Ishikawa (cell line): Measurements from ENCODE around the gene SCAPER.

ENCODE experiments used
- CEBPB ChIP-seq: IDR thresholded peaks from 2 replicates; pipeline ENCODE4 v1.6.1; 2012
- EGR1 ChIP-seq: IDR thresholded peaks from 2 replicates; pipeline ENCODE4 v1.6.1; 2012
- EP300 ChIP-seq: IDR thresholded peaks from 2 replicates; pipeline ENCODE4 v1.6.1; 2012; ENCODE audit warnings: borderline replicate concordance
- NFIC ChIP-seq: IDR thresholded peaks from 2 replicates; pipeline ENCODE4 v1.6.1; 2012
- RAD21 ChIP-seq: IDR thresholded peaks from 2 replicates; pipeline ENCODE4 v1.6.1; 2012; ENCODE audit warnings: low read depth
- TAF1 ChIP-seq: IDR thresholded peaks from 2 replicates; pipeline ENCODE4 v1.6.1; 2012; ENCODE audit warnings: low read depth, mild to moderate bottlenecking
- TCF12 ChIP-seq: IDR thresholded peaks from 2 replicates; pipeline ENCODE4 v1.6.1; 2012; ENCODE audit warnings: low read depth
- TEAD4 ChIP-seq: IDR thresholded peaks from 2 replicates; pipeline ENCODE4 v1.6.1; 2012
- YY1 ChIP-seq: IDR thresholded peaks from 2 replicates; pipeline ENCODE4 v1.6.1; 2012; ENCODE audit warnings: low read depth
- ZBTB7A ChIP-seq: IDR thresholded peaks from 2 replicates; pipeline ENCODE4 v1.6.1; 2012; ENCODE audit warnings: low read depth
- TF ChIP-seq, protein P1 (sequence below): IDR thresholded peaks from 2 replicates; pipeline ENCODE4 v1.6.1; 2012

DNA sequence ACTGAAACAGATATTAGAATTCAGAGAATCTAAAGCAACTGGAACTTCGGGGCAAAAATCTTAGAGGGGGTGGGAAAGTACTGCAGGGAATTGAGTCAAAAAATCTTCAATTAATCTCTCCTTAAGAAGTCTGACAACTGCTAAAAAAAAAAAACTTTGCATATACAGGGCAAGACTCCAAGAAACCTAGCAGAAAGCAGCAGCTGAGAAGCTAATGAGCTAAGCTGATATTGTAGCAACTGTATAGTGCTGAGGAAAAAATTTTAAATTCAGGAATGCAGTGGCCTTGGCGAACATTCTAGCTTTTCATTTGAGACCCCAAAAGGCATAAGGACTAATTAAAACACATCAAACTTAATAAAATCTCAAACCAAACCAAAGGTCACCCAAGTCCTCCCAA, 113.6 kb downstream of the SCAPER start:
- TF ChIP-seq EP300 = no peak
- TF ChIP-seq CEBPB = no peak
- TF ChIP-seq TAF1 = no peak
- TF ChIP-seq RAD21 = no peak
- TF ChIP-seq TEAD4 = no peak
- no peak for TF ChIP-seq TCF12
- no peak for TF ChIP-seq EGR1
- TF ChIP-seq YY1 = no peak
- no peak for TF ChIP-seq ZBTB7A
- TF ChIP-seq NFIC = no peak
- TF ChIP-seq, protein P1, sequence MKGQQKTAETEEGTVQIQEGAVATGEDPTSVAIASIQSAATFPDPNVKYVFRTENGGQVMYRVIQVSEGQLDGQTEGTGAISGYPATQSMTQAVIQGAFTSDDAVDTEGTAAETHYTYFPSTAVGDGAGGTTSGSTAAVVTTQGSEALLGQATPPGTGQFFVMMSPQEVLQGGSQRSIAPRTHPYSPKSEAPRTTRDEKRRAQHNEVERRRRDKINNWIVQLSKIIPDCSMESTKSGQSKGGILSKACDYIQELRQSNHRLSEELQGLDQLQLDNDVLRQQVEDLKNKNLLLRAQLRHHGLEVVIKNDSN = no peak
